Head of caudate nucleus (tissue), 42 donors: ENCODE results near the gene HSPH1.
"Not testable (repeated sequence)": the region's sequence is repeated elsewhere in the genome, so short reads cannot be mapped to it uniquely, and the experiment has no call there.

Experiments used
- DNase-seq, 42 donors: peaks; one replicate each; pipeline versions ENCODE4 v3.0.0 to v3.0.0-alpha.2; 2020 to 2021; ENCODE audit warnings: mixed read lengths in 7 of 42
- intact Hi-C: fragments of 100-400 bp; cut with DNase I; formaldehyde crosslinking; loops from one replicate; pipeline ENCODE4 v1.15.0; 2022

Gene HSPH1

GRCh38 chr13:31182987-31183386 is 21.3 kb upstream of the HSPH1 start:
- intact Hi-C loops, result no loop called here

GRCh38 chr13:31179754-31180153 is 18.1 kb upstream of the HSPH1 start:
- intact Hi-C loops, result loop anchor here (10.0 kb wide), 1 partner anchor 245 kb away; no protein-coding TSS in a partner anchor

More at GRCh38 chr13:31182987-31183386, 21.3 kb upstream of the HSPH1 start:
- DNase-seq, result no peak

GRCh38 chr13:31179241-31179640 is 17.5 kb upstream of the HSPH1 start:
- intact Hi-C loops, result loop anchor here (10.0 kb wide), 1 partner anchor 246 kb away; no protein-coding TSS in a partner anchor
- DNase-seq, result no peak

More at GRCh38 chr13:31179754-31180153, 18.1 kb upstream of the HSPH1 start:
- DNase-seq, result no peak

GRCh38 chr13:31177813-31178495 is 16.2 kb upstream of the HSPH1 start:
- intact Hi-C loops, result loop anchor here (10.0 kb wide), 1 partner anchor 247 kb away; no protein-coding TSS in a partner anchor
- DNase-seq, result not testable (repeated sequence)

- DNase-seq, result no peak
- intact Hi-C loops, result loop anchor here (10.0 kb wide), 1 partner anchor 249 kb away; no protein-coding TSS in a partner anchor
Measured at GRCh38 chr13:31175847-31176532, 14.3 kb upstream of the HSPH1 start.

GRCh38 chr13:31174018-31174417 is 12.3 kb upstream of the HSPH1 start:
- intact Hi-C loops, result loop anchor here (10.0 kb wide), 1 partner anchor 251 kb away; no protein-coding TSS in a partner anchor
- peak in 16 of 42 donors; percentile 14 to 69 (median 33) for DNase-seq

GRCh38 chr13:31172535-31172934 is 10.8 kb upstream of the HSPH1 start:
- intact Hi-C loops, result loop anchor here (10.0 kb wide), 1 partner anchor 252 kb away; no protein-coding TSS in a partner anchor
- no peak for DNase-seq

- intact Hi-C loops, result loop anchor here (10.0 kb wide), 1 partner anchor 253 kb away; no protein-coding TSS in a partner anchor
- DNase-seq, result no peak
Measured at GRCh38 chr13:31172001-31172400, 10.3 kb upstream of the HSPH1 start.

- intact Hi-C loops, result no loop called here
- no peak for DNase-seq
Measured at GRCh38 chr13:31168736-31169135, 7.0 kb upstream of the HSPH1 start.

- no peak for DNase-seq
- intact Hi-C loops, result no loop called here
Measured at GRCh38 chr13:31168166-31168565, 6.5 kb upstream of the HSPH1 start.

GRCh38 chr13:31167490-31167889 is 5.8 kb upstream of the HSPH1 start:
- intact Hi-C loops, result no loop called here

GRCh38 chr13:31166591-31166990 is 4.9 kb upstream of the HSPH1 start:
- intact Hi-C loops, result no loop called here
- DNase-seq, result no peak

More at GRCh38 chr13:31167490-31167889, 5.8 kb upstream of the HSPH1 start:
- no peak for DNase-seq

- peak; percentile 95 to 99 (median 98) for DNase-seq
- intact Hi-C loops, result loop anchor here (2.0 kb wide), 1 partner anchor 30 kb away; no protein-coding TSS in a partner anchor
Measured at GRCh38 chr13:31162151-31163008, 676 bp upstream of the HSPH1 start.

- peak; percentile 48 to 91 (median 77) for DNase-seq
- intact Hi-C loops, result no loop called here
Measured at GRCh38 chr13:31160857-31161556, 697 bp downstream of the HSPH1 start.

- DNase-seq, result no peak
- intact Hi-C loops, result no loop called here
Measured at GRCh38 chr13:31159306-31159705, 2.4 kb downstream of the HSPH1 start.

GRCh38 chr13:31154939-31155338 is 6.8 kb downstream of the HSPH1 start:
- intact Hi-C loops, result no loop called here
- no peak for DNase-seq

- intact Hi-C loops, result no loop called here
- no peak for DNase-seq
Measured at GRCh38 chr13:31151837-31152236, 9.9 kb downstream of the HSPH1 start.

GRCh38 chr13:31150315-31150985 is 11.3 kb downstream of the HSPH1 start:
- intact Hi-C loops, result no loop called here

More at GRCh38 chr13:31150315-31150985, 11.3 kb downstream of the HSPH1 start:
- no peak for DNase-seq
